RWPE2 (cell line): Measurements from ENCODE around the gene PLXNC1.

Experiments used
- ATAC-seq: fragments of 200-7000 bp; cut with Tn5 transposase; 3 replicates; pipeline ENCODE4 v1.9.1; 2021; ENCODE audit warnings: low read depth
- DNase-seq: peaks from one replicate; pipeline ENCODE4 v3.0.0-alpha.2; 2020; ENCODE audit warnings: low spot score
- H3K27ac ChIP-seq: fragments of 450-650 bp; 2 replicates; pipeline ENCODE4 v1.5.1; 2017; ENCODE audit warnings: mild to moderate bottlenecking; ENCODE audit not compliant: poor library complexity, severe bottlenecking
- H3K27me3 ChIP-seq: fragments of 250-450 bp; sonication (Bioruptor Pico); 2 replicates; pipeline ENCODE4 v1.5.1; 2021; ENCODE audit warnings: mild to moderate bottlenecking, moderate library complexity; ENCODE audit not compliant: insufficient read depth, poor library complexity, severe bottlenecking
- H3K36me3 ChIP-seq: fragments of 250-450 bp; sonication (Bioruptor Pico); 2 replicates; pipeline ENCODE4 v1.5.1; 2020; ENCODE audit warnings: low read depth, mild to moderate bottlenecking, moderate library complexity
- H3K4me1 ChIP-seq: fragments of 250-450 bp; sonication (Bioruptor Pico); 2 replicates; pipeline ENCODE4 v1.5.1; 2021; ENCODE audit warnings: mild to moderate bottlenecking, moderate library complexity; ENCODE audit not compliant: insufficient read depth, poor library complexity, severe bottlenecking
- H3K4me3 ChIP-seq: fragments of 250-450 bp; sonication (Bioruptor Pico); 2 replicates; pipeline ENCODE4 v1.5.1; 2021; ENCODE audit warnings: mild to moderate bottlenecking, moderate library complexity; ENCODE audit not compliant: severe bottlenecking
- H3K9me3 ChIP-seq: fragments of 250-450 bp; sonication (Bioruptor Pico); 2 replicates; pipeline ENCODE4 v1.5.1; 2021; ENCODE audit warnings: mild to moderate bottlenecking, moderate library complexity; ENCODE audit not compliant: severe bottlenecking
- TF ChIP-seq, protein P1 (sequence below): fragments of 450-650 bp; IDR thresholded peaks from one replicate; pipeline ENCODE4 v1.5.1; 2017; ENCODE audit warnings: mild to moderate bottlenecking, moderate library complexity; ENCODE audit not compliant: poor library complexity, severe bottlenecking

Gene PLXNC1

DNA sequence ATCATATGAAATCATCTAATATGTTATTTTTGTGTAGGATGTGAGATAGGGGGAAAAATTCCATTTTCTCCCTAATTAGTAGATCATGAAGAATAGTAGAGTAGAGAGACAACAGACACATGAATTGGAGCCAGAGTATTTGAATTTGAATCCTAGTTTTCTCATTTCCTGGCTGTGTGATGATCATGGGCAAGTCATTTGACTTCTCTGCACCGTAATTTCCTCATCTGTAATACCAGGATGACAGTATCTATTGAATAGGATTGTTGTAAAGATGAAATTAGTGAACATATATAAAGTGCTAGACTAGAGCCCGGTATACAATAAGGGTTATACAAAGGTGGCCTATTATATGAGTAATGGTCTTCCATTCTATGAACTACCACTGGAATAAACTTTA, 32.2 kb upstream of the PLXNC1 start:
- Histone ChIP-seq H3K36me3 (no peaks in the 10 kb centered on the region), H3K9me3 (no peaks in the 10 kb centered on the region), H3K4me3 (no peak overlapping the region), H3K4me1 (no peaks in the 10 kb centered on the region), H3K27ac (no peak overlapping the region), H3K27me3 (no peaks in the 10 kb centered on the region)
- DNase-seq (no peak), ATAC-seq (no peak)
- TF ChIP-seq, protein P1, sequence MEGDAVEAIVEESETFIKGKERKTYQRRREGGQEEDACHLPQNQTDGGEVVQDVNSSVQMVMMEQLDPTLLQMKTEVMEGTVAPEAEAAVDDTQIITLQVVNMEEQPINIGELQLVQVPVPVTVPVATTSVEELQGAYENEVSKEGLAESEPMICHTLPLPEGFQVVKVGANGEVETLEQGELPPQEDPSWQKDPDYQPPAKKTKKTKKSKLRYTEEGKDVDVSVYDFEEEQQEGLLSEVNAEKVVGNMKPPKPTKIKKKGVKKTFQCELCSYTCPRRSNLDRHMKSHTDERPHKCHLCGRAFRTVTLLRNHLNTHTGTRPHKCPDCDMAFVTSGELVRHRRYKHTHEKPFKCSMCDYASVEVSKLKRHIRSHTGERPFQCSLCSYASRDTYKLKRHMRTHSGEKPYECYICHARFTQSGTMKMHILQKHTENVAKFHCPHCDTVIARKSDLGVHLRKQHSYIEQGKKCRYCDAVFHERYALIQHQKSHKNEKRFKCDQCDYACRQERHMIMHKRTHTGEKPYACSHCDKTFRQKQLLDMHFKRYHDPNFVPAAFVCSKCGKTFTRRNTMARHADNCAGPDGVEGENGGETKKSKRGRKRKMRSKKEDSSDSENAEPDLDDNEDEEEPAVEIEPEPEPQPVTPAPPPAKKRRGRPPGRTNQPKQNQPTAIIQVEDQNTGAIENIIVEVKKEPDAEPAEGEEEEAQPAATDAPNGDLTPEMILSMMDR: no peak

- H3K4me1 ChIP-seq: no peaks in the 10 kb centered on the region
- TF ChIP-seq, protein P1: no peak
These were observed 26.5 kb upstream of the PLXNC1 start for GRCh38 chr12:94121886-94122285.

DNA sequence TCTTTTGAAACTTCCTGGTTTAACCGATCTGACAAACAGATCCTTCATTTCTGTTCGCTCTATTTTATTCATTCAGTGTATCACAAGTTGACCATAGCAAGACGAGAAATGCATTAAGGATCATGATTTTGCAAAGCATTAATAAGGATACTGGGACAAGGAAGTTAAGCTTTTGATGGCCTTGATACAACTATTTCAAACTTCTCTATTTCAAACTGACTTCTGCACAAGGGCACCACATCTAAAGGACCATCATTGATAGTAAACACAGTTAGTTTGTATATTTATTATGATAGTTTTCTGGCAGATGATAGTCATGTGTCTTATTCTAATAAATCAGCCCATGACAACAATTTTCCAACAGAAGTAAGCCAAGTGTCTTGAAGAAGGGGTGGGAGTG, 25.8 kb upstream of the PLXNC1 start:
- H3K4me3 ChIP-seq: no peak overlapping the region
- no peak for DNase-seq
- no peak for ATAC-seq
- H3K36me3 ChIP-seq: no peaks in the 10 kb centered on the region
- peaks cover 6% of the 10 kb centered on the region for H3K27me3 ChIP-seq
- H3K4me1 ChIP-seq: no peaks in the 10 kb centered on the region
- no peak overlapping the region for H3K27ac ChIP-seq
- no peaks in the 10 kb centered on the region for H3K9me3 ChIP-seq
- TF ChIP-seq, protein P1: no peak

More at GRCh38 chr12:94121886-94122285, 26.5 kb upstream of the PLXNC1 start:
- peaks cover 6% of the 10 kb centered on the region for H3K27me3 ChIP-seq
- H3K27ac ChIP-seq: no peak overlapping the region
- H3K36me3 ChIP-seq: no peaks in the 10 kb centered on the region
- no peak overlapping the region for H3K4me3 ChIP-seq
- ATAC-seq (no peak), DNase-seq (no peak)
- H3K9me3 ChIP-seq: no peaks in the 10 kb centered on the region

DNA sequence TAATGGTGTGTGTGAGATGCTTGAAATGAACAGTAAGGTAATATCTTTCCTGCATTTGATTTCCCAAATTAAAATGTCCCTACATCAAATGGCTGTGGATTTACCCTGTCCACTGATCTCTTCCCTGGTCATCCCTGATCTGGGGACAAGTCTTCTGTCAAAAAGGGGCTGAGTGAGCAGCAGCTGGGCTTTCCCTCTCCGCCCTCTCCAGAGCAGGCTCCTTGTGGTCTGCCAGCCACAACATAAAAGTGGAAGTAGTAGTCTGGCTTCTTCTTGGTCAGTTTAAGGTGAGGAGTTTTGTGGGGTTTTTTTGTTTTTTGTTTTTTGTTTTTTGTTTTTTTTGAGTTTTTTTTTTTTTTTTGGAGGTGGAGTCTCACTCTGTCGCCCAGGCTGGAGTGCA, 25.2 kb upstream of the PLXNC1 start:
- Histone ChIP-seq H3K27me3 (peaks cover 6% of the 10 kb centered on the region), H3K4me3 (no peak overlapping the region), H3K9me3 (no peaks in the 10 kb centered on the region), H3K4me1 (no peaks in the 10 kb centered on the region), H3K36me3 (no peaks in the 10 kb centered on the region), H3K27ac (no peak overlapping the region)
- TF ChIP-seq, protein P1: no peak
- ATAC-seq (no peak), DNase-seq (no peak)

GRCh38 chr12:94126067-94126466, 22.3 kb upstream of the PLXNC1 start:
- DNase-seq (no peak), ATAC-seq (no peak)
- Histone ChIP-seq H3K4me1 (no peaks in the 10 kb centered on the region), H3K9me3 (no peaks in the 10 kb centered on the region), H3K36me3 (no peaks in the 10 kb centered on the region), H3K4me3 (no peak overlapping the region), H3K27me3 (peaks cover 6% of the 10 kb centered on the region), H3K27ac (no peak overlapping the region)
- TF ChIP-seq, protein P1: no peak
